Measurements from ENCODE around the gene AMH.

Gene AMH

GRCh38 chr19:2246801-2247361, 2.2 kb upstream of the AMH start:
- no peak overlapping the region for H3K27ac ChIP-seq
- peaks cover 100% of the 10 kb centered on the region for H4K20me1 ChIP-seq
- H3K36me3 ChIP-seq: peaks cover 82% of the 10 kb centered on the region
- H3K4me3 ChIP-seq: no peak overlapping the region
- H3K9me3 ChIP-seq: no peaks in the 10 kb centered on the region
- no peak overlapping the region for H3K9ac ChIP-seq
- peaks cover 33% of the 10 kb centered on the region for H3K27me3 ChIP-seq
- no peak overlapping the region for H3K4me2 ChIP-seq
- peaks cover 33% of the 10 kb centered on the region for H3K4me1 ChIP-seq
- TF ChIP-seq Cebpa-rat (IDR thresholded peaks at IDR 0.05): no peak

DNA sequence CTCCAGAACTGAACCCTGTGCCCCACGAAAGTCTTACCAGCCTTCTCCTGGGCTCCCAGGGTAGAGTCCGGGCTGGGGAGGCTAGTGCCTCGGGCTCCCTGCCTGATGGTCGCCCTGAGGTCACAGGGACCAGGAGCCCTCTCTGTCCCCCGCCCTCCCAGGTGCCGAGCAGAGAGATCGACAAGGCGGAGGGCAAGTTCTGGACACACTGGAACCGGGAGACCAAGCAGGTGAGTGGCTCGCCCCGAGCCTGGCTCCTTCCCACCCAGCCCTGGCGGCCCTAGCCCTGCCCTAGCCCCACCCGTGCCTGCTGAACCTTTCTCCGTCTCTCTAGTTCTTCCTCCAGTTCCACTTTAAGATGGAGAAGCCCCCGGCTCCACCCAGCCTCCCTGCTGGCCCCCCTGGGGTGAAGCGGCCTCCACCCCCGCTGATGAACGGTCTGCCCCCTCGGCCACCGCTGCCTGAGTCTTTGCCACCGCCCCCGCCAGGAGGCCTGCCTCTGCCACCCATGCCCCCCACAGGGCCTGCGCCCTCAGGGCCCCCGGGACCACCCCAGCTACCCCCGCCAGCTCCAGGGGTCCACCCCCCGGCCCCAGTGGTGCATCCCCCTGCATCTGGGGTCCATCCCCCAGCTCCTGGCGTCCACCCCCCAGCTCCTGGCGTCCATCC, 1.6 kb upstream of the AMH start:
- no peak overlapping the region for H3K4me3 ChIP-seq
- peaks cover 100% of the 10 kb centered on the region for H4K20me1 ChIP-seq
- H3K27me3 ChIP-seq: peaks cover 40% of the 10 kb centered on the region
- TF ChIP-seq Cebpa-rat (IDR thresholded peaks at IDR 0.05): no peak
- no peak overlapping the region for H3K27ac ChIP-seq
- peaks cover 33% of the 10 kb centered on the region for H3K4me1 ChIP-seq
- H3K9ac ChIP-seq: no peak overlapping the region
- peaks cover 75% of the 10 kb centered on the region for H3K36me3 ChIP-seq
- no peaks in the 10 kb centered on the region for H3K9me3 ChIP-seq
- no peak overlapping the region for H3K4me2 ChIP-seq

GRCh38 chr19:2248136-2249009, 750 bp upstream of the AMH start:
- Histone ChIP-seq H3K4me2 (no peak overlapping the region), H3K4me1 (peaks cover 33% of the 10 kb centered on the region), H3K4me3 (no peak overlapping the region), H4K20me1 (peaks cover 100% of the 10 kb centered on the region), H3K9me3 (no peaks in the 10 kb centered on the region), H3K36me3 (peaks cover 67% of the 10 kb centered on the region), H3K27ac (no peak overlapping the region), H3K27me3 (peaks cover 48% of the 10 kb centered on the region), H3K9ac (no peak overlapping the region)
- no peak for TF ChIP-seq Cebpa-rat (IDR thresholded peaks at IDR 0.05)

GRCh38 chr19:2249880-2250765, 1.0 kb downstream of the AMH start:
- Histone ChIP-seq H3K27ac (no peak overlapping the region), H3K4me2 (no peak overlapping the region), H3K9ac (no peak overlapping the region), H3K4me1 (peaks cover 45% of the 10 kb centered on the region), H3K4me3 (no peak overlapping the region), H4K20me1 (peaks cover 91% of the 10 kb centered on the region), H3K27me3 (peaks cover 65% of the 10 kb centered on the region), H3K36me3 (peaks cover 50% of the 10 kb centered on the region), H3K9me3 (no peaks in the 10 kb centered on the region)
- no peak for TF ChIP-seq Cebpa-rat (IDR thresholded peaks at IDR 0.05)

DNA sequence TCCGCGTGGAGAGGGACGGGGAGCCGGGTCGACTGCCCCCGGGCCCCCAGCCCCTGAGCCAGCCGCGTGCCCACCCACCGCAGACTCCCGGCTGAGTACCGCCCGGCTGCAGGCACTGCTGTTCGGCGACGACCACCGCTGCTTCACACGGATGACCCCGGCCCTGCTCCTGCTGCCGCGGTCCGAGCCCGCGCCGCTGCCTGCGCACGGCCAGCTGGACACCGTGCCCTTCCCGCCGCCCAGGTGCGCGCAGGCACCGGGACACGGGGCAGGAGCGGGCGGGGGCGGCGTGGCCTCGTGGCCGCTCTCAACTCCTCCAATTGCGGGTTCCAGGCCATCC, 1.6 kb downstream of the AMH start:
- Histone ChIP-seq H3K4me2 (no peak overlapping the region), H3K4me3 (no peak overlapping the region), H3K27ac (no peak overlapping the region), H3K36me3 (peaks cover 43% of the 10 kb centered on the region), H3K9ac (no peak overlapping the region), H3K9me3 (no peaks in the 10 kb centered on the region), H3K27me3 (peaks cover 67% of the 10 kb centered on the region), H4K20me1 (peaks cover 85% of the 10 kb centered on the region), H3K4me1 (peaks cover 51% of the 10 kb centered on the region)
- TF ChIP-seq Cebpa-rat (IDR thresholded peaks at IDR 0.05): no peak

- H3K4me2 ChIP-seq: peak overlapping the region; percentile 89; the same call in 1 of the 2 replicates
- no peak overlapping the region for H3K27ac ChIP-seq
- no peaks in the 10 kb centered on the region for H3K9me3 ChIP-seq
- H3K36me3 ChIP-seq: peaks cover 37% of the 10 kb centered on the region
- peaks cover 57% of the 10 kb centered on the region for H3K4me1 ChIP-seq
- no peak for TF ChIP-seq Cebpa-rat (IDR thresholded peaks at IDR 0.05)
- H3K27me3 ChIP-seq: peaks cover 67% of the 10 kb centered on the region
- H3K4me3 ChIP-seq: peak overlapping the region; percentile 60; the same call in 1 of the 2 replicates
- H3K9ac ChIP-seq: no peak overlapping the region
- H4K20me1 ChIP-seq: peaks cover 79% of the 10 kb centered on the region
These were observed 2.3 kb downstream of the AMH start for GRCh38 chr19:2251106-2252054.

DNA sequence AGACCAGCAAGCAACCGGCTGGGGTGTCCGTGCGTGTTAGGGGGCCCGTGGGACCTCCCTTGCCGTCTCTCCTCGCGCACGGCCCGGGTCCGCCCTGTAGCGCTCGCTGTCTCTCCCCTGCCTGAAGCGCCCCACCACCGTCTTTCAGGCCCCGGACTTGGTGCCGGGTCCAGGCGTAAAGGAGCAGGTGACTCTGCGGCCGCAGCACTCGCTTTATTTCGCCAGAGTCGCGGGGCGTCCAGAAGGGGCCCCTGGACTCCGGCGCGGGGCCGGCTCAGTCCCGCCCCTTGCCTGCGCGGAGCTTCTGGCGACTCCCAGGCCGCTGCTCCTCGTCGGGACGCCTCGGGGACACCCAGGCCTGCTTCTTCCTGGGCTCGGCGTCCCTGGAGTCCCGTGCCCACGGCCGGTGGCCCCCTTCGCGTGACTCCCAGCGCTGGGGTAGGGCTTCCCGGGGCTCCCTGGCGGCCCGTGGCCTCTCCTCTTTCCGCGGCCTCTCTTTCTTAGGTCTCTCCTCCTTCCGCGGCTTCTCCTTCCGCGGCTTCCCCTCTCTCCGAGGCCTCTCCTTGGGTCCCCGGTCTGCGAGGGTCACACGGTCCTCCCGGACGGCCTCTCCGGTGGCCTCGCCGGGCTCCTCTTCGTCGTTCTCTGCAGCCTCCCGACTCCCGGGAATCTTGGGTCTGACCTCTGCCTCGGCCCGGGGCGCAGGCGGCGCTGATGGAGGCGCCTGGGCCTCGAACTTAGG, 3.1 kb downstream of the AMH start:
- Histone ChIP-seq H3K4me3 (peak overlapping the region; percentile 60), H3K9me3 (no peaks in the 10 kb centered on the region), H3K27ac (no peak overlapping the region), H3K4me2 (peak overlapping the region; percentile 89), H3K27me3 (peaks cover 67% of the 10 kb centered on the region), H3K4me1 (peaks cover 66% of the 10 kb centered on the region), H3K36me3 (peaks cover 29% of the 10 kb centered on the region), H4K20me1 (peaks cover 70% of the 10 kb centered on the region), H3K9ac (0 out of 2 replicates have a peak overlapping the region, but pooled peaks have one; percentile 30)
- TF ChIP-seq Cebpa-rat (IDR thresholded peaks at IDR 0.05): no peak

DNA sequence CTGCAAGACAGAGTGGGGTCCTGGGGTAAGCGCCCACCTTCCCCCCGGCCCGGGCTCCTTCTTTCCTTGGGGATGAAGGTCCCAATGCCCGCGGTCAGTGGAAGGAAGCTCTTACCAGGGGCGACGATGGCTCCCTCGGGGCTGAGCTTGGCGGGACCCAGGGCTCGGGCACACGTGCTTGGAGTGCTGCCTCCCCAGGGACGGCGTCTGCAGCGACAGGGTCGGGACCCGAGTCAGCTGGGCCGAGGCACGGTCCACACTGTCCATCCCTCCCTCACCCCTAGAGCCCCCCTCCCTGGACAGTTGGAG, 3.6 kb downstream of the AMH start:
- peaks cover 71% of the 10 kb centered on the region for H3K4me1 ChIP-seq
- H3K4me2 ChIP-seq: peak overlapping the region; percentile 89
- H3K36me3 ChIP-seq: peaks cover 23% of the 10 kb centered on the region
- no peak for TF ChIP-seq Cebpa-rat (IDR thresholded peaks at IDR 0.05)
- 0 out of 2 replicates have a peak overlapping the region, but pooled peaks have one; percentile 30 for H3K9ac ChIP-seq
- no peak overlapping the region for H3K27ac ChIP-seq
- H3K9me3 ChIP-seq: no peaks in the 10 kb centered on the region
- H3K27me3 ChIP-seq: peaks cover 67% of the 10 kb centered on the region
- H4K20me1 ChIP-seq: peaks cover 65% of the 10 kb centered on the region
- peak overlapping the region; percentile 60 for H3K4me3 ChIP-seq

Measured in BLaER1 (cell line).